SH-SY5Y (cell line): ENCODE measurements around the gene ZNF469.

ENCODE experiments used
- GATA2 ChIP-seq: IDR thresholded peaks from 2 replicates; pipeline ENCODE4 v1.6.1; 2011; ENCODE audit warnings: mild to moderate bottlenecking, low read depth, low read length
- GATA3 ChIP-seq: IDR thresholded peaks from 2 replicates; pipeline ENCODE4 v1.6.1; 2011; ENCODE audit warnings: low read depth, mild to moderate bottlenecking, low read length, moderate library complexity

DNA sequence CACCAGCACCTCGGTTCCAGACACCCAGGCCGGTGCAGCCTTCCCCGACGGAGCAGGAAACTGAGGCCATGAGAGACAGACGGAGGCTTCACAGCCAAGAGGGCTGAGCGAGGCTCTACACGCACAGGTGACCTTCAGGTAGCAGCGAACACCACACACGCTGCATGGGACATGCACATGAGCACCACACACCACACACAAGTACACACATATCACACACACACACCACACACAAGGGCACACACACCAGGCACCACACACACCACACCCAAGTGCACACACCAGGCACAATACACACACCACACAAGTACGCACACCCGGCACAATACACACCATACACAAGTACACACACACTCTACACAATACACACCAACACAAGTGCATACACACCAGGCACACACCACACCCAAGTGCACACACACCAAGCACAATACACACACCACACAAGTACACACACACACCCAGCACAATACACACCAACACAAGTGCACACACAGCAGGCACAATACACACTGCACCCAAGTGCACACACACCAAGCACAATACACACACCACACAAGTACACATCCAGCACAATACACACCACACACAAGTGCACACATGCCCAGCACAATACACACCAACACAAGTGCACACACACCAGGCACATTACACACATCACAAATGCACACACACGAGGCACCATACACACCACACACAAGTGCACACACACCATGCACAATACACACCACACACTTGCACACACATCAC lies 33.4 kb upstream of the ZNF469 start:
- no peak for TF ChIP-seq GATA2
- TF ChIP-seq GATA3: no peak
